ENCODE data around the gene SETMAR.
"Not testable (repeated sequence)": the region's sequence is repeated elsewhere in the genome, so short reads cannot be mapped to it uniquely, and the experiment has no call there.

SETMAR gene

DNA sequence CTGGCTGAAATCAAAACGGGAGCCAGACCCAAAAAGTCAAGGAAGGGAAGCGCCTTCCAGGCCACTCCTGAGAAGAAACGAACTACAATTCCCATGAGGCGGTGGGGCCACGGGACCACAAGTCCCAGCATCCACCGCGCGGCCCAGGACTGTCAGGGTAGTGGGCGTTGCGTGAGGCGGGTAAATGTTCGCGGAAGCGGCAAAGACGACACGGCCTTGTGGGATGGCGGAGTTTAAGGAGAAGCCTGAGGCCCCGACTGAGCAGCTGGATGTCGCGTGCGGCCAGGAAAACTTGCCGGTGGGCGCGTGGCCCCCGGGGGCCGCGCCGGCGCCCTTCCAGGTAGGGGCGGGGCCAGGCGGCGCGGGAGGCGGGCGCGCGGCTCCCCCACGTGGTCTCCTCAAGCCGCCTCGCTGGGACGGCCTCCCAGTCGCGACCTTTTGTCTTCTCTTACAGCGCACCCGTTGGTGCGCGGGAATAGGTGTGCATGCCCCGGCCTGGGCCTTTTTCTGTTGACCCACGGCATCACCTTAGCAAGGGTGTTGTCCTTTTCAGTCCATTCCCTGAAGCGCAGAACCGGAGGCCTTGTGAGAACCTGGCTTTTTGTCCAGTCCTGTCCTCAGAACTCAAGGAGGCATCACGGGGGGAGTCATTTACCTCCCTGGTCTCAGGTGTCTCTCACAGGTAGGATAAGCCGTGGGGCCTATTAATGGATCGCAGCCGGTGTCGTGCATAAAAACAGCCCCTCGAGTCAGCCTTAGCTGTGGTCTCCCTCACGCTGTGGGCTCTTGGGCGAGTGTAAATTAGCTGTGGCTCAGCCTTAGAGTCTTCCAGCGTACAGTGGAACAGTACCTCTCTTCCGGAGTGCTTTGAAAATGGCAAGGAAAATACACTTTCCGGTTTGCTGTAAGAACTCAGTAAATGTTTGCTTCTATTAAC, at the start of gene SETMAR:
Gene SETMAR, plus strand, starts transcription at position 183 of the 937 bp plus-strand sequence. Its CDS starts 2 bp downstream, at position 185.
- peak; percentile 94 for DNase-seq

DNA sequence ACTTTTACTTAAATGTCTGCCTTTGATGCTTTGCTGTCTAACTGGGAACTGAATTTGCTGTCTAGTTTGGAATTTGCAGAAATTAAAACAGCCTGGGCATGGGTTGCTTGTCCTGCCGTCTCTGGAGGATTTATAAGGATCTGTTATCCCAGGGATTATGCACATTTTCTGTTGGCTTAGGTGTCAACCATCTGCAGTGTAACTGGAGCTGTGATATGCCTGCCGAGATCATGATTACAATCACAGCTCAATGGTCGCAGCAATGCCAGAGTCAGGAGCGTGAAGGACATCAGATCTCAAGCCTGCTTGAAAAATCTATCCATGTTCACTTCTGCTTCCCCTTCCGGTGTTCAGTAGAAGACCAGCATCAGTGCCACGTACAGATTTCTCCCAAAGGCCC, 41.8 kb upstream of the SETMAR start:
- no peak for DNase-seq

- DNase-seq, result no peak
These were observed 39.1 kb upstream of the SETMAR start for GRCh38 chr3:4264040-4264439.

- no peak for DNase-seq
These were observed 32.4 kb upstream of the SETMAR start for GRCh38 chr3:4270720-4271119.

GRCh38 chr3:4271834-4272233, 31.3 kb upstream of the SETMAR start:
- DNase-seq, result no peak

DNA sequence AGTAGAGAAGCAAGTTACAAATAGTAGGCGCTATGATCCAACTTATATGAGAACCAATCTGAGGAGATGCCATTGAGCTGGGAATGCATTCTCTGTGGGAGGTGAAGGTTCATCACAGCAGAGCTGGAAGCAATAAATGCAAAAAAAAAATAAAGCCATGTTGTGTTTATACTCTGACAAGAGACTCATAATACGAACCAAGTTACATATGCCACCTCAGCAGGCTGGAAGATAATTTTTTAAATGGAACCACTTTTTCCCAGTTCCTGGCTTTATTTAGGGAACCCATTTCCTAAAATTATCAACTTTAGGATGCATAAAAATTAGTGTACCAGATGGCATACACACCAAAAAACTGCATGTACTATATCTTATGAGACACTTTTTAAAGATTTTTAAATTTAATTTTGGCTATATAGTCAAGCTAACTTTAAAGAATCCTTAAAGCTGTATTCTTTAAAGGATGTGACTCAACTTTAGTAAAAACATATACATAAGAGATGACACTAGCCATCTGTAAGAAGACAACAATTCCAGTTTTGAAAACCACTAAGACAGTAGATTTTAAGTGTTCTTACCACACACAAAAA, 23.6 kb upstream of the SETMAR start:
- no peak for DNase-seq

DNA sequence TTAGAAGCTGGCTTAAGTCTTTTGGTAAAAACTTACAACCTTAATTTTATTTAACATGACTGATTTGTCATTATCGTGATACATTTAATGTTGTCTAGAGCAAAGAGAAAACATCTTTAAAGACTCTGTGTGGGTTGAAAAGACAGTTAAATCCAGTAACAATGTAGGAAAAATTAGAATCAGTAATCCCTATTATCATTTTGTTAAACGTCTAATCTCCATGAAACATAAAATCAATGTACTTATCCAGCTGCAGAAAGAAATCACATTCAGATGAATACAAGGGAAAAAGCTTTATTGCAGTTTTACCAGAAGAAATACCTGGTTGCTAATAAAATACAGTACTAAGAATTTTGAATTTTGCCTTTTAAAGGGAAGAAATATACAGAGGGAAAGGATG, 21.2 kb upstream of the SETMAR start:
- no peak for DNase-seq

- no peak for DNase-seq
These were observed 18.3 kb upstream of the SETMAR start for GRCh38 chr3:4284865-4285264.

DNA sequence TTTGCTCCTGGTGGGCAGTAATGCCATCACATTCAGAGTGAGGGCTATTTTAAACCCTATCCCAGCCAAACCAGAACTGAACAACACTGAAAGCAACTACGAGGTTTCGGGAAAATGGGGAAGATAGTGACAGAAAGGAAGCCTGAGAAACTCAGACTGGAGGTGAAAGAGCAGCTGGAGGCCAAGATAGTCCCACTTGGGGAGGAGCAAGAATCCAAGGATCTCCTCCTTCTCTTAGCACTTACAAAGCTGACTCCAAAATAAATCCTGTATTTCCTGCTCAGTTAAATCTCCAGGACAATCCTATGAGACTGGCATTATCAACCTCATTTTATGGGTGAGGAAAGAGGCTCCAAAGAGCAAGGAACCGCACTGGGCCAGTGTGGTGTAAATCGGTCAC, 14.1 kb upstream of the SETMAR start:
- no peak for DNase-seq

DNA sequence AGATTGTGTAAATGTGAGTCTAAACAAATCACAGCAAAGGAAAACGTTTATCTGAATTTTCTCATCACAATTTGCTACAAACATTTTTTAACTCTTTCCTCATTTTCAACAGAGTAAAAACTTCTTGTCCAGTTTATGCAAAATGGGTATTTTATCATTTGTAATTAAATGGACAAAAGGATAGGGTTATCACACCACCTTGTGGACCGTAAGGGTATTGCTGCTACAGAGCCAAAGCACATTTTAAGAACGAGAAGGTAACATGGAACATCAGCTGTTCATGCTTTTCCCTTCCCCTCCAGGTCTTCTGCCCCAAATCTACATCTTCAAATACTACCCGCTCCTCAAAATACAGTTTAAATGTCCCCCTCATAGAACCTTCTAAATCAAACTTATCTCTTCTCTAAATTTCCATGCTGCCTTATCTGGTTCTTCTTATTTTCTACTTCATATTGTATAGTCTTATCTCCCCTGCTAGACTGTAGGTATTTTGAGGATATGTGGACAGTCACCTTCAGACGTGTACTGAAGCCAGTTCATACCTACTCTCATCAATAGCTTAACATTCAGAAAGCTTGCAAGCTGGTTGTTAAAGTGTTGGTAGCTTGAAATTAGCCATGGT, 12.8 kb upstream of the SETMAR start:
- no peak for DNase-seq

DNA sequence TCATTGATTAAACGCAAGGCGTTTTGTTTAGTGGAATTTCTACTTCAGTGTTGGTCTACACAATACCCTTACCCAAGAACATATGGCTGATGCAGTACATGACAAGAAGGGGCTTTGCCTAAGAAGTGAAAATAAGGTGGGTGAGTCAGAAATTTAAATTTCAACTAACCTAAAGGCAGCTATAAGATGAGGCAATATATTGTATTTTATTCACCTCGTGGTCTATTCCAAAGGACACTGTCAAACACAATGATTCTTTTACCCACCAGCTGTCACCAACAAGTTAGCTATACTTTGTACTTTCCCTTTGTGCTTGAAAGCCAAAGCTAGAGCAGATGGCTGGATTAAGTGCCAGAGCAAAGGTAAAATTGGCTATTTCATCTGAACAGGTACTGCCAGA, 10.9 kb upstream of the SETMAR start:
- no peak for DNase-seq

- no peak for DNase-seq
These were observed 8.4 kb upstream of the SETMAR start for GRCh38 chr3:4294616-4295327.

DNA sequence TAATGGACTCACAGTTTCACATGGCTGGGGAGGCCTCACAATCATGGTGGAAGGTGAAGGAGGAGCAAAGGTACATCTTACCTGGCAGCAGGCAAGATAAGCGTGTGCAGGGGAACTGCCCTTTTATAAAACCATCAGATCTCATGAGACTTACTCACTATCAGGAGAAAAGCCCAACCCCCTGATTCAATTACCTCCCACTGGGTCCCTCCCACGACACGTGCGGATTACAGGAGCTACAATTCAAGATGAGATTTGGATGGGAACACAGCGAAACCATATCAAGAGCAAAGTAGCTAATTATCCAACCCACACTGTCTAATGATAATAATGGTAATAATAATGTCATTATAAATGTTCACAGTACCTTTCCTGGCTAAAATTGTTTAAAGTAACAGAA, 6.7 kb upstream of the SETMAR start:
- DNase-seq, result not testable (repeated sequence)

GRCh38 chr3:4297486-4297885, 5.7 kb upstream of the SETMAR start:
- no peak for DNase-seq

GRCh38 chr3:4302747-4303146, 422 bp upstream of the SETMAR start:
- no peak for DNase-seq

DNA sequence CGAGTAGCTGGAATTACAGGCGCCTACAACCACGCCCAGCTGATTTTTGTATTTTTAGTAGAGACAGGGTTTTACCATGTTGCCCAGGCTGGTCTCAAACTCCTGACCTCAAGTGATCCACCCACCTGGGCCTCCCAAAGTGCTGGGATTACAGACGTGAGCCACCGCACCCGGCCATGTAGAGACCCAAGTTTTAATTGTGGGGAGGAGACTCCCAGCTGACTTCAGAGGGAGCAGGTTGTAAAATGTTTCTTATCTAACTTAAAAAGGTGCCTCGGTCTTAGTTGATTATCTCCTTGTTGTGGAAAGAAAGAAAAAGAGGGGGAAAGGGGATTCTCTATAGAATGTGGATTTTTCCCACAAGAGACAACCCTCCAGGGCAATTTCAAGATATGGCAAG, 2.0 kb downstream of the SETMAR start:
- DNase-seq, result not testable (repeated sequence)

DNA sequence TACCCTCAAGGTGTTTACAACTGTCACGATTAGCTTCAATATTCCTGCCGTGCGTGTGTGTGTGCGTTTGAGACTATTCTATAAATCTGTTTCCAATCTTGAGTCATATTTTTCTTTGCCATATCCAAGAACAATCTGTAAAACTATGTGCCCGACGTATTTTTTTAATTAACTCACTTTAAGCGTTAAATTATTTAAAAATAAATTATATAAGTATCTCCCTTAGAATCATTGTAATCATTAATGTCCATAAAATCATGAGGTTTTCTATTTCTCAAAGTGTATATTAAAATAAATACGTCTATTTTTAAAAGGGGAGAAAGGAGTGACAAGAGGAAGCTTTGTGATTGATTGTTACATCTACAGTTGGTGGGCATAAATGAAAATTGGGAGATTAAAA, 2.9 kb downstream of the SETMAR start:
- no peak for DNase-seq

GRCh38 chr3:4306860-4307259, 3.7 kb downstream of the SETMAR start:
- no peak for DNase-seq

DNA sequence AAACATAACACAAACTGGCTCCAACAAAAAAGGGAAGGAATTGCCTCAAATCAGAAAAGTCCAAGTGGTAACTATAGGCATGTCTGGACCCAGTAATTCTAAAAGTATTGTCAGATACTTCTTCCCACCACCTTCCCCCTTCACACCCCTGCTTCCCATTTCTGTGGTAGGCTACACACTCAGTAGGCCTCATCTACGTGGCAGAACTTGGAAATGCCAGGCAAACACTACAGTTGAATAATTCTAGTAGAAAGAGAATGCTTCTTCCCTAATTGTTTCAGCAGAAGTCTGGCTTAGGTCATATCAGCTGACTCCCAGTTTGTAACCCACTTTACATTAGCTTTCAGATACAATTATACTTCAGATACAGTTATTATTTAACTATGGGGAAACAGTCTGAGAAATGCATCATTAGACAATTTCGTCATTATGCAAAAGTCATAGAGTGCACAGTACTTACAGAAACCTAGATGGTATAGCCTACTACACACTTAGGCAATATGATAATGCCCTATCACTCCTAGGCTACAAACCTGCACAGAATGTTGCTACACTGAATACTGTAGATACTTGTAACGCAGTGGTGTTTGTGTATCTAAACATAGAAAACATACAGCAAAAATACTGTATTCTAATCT, 6.4 kb downstream of the SETMAR start:
- DNase-seq, result no peak

DNA sequence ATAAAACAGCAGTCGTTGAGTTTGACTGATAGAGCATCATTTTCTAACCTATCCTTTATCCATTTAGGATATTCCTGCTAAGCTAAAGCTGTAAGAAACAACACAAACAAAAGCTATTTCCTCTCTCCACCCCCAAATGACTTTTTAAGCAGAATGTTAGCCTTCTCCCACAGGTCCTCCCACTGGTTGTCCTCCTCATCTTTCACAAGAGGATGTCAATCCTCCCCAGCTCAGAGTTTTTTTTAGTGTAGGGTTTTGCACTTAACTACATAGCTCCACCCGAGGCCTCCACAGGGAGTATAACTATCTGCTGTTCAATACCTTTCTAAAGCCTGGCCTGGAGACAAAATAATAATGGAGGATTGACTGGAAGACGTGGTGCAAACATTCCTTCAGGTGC, 7.8 kb downstream of the SETMAR start:
- DNase-seq, result no peak

DNA sequence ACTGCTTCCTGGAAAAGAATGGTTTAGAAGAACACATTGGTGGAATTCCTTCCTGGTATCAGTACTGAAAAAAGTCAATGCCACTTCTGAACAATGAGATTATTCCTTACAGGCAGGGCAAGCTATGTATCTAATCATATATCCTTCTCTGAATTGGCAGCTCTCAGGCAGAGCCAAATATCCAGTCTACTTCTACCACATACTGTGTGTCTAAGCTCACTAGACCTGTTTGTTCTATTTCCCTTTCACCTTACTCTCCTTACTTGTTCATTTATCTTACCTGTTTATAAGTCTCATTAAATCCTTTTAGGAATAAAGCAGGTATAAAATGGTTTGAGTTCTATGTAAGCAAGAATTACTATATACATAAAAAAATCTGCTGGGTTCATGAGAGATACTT, 8.3 kb downstream of the SETMAR start:
- DNase-seq, result no peak

DNA sequence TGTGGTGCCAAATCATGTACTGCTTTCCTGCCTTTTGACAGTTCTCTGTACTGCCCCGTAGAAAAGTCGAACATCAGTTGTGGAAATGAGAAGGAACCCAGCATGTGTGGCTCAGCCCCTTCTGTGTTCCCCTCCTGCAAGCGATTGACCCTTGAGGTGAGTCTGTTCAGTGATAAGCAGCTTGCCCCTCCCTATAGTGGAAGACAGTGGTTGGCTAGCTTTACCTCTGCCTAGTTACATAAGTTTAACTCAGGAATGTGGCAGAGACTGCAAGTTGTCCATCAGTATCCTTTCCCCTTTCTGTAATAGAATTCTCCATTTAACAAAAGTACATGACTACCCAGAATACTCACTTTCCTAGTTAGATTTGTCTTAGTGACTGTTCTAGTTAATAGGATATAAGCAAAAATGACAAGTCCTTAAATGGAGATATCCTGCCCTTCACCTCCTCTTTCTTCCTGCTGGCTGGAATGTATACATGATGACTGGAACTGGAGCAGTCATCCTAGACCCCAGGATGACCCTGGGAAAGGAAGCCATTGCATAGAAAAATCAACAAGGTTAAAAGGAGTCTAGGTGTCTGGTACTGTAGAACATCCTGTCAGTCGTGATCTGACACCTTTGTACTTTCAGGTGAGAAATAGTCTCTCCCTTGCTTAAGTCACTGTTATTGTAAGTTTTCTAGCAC, 10.6 kb downstream of the SETMAR start:
- DNase-seq, result no peak
